CD4-positive, alpha-beta T cell treated with Interleukin-4 for 4 hours (primary cell): ENCODE results near the gene BAIAP2.
"Not testable (repeated sequence)": the region's sequence is repeated elsewhere in the genome, so short reads cannot be mapped to it uniquely, and the experiment has no call there.

ENCODE experiments used
- DNase-seq: peaks from one replicate; pipeline ENCODE4 v3.0.0-alpha.2; 2020

The BAIAP2 gene

GRCh38 chr17:81002409-81003361 is 32.3 kb upstream of the BAIAP2 start:
- DNase-seq, result no peak

GRCh38 chr17:81003711-81004475 is 31.1 kb upstream of the BAIAP2 start:
- no peak for DNase-seq

- no peak for DNase-seq
Measured at GRCh38 chr17:81006891-81007290, 28.1 kb upstream of the BAIAP2 start.

GRCh38 chr17:81008140-81008539 is 26.8 kb upstream of the BAIAP2 start:
- DNase-seq, result no peak

GRCh38 chr17:81009136-81009535 is 25.8 kb upstream of the BAIAP2 start:
- DNase-seq, result no peak

- no peak for DNase-seq
Measured at GRCh38 chr17:81010935-81011334, 24.0 kb upstream of the BAIAP2 start.

- DNase-seq, result no peak
Measured at GRCh38 chr17:81011951-81012350, 23.0 kb upstream of the BAIAP2 start.

GRCh38 chr17:81012574-81013447 is 22.1 kb upstream of the BAIAP2 start:
- DNase-seq, result no peak

GRCh38 chr17:81013642-81014041 is 21.3 kb upstream of the BAIAP2 start:
- DNase-seq, result no peak

GRCh38 chr17:81015136-81015535 is 19.8 kb upstream of the BAIAP2 start:
- DNase-seq, result no peak

GRCh38 chr17:81016575-81016974 is 18.4 kb upstream of the BAIAP2 start:
- DNase-seq, result no peak

GRCh38 chr17:81017330-81017729 is 17.6 kb upstream of the BAIAP2 start:
- not testable (repeated sequence) for DNase-seq

- DNase-seq, result peak; percentile 61
Measured at GRCh38 chr17:81018044-81018802, 16.7 kb upstream of the BAIAP2 start.

- no peak for DNase-seq
Measured at GRCh38 chr17:81019563-81020442, 15.1 kb upstream of the BAIAP2 start.

- no peak for DNase-seq
Measured at GRCh38 chr17:81020443-81020766, 14.5 kb upstream of the BAIAP2 start.

- DNase-seq, result no peak
Measured at GRCh38 chr17:81020767-81021497, 14.0 kb upstream of the BAIAP2 start.

GRCh38 chr17:81021531-81022343 is 13.2 kb upstream of the BAIAP2 start:
- DNase-seq, result no peak

- DNase-seq, result no peak
Measured at GRCh38 chr17:81022344-81022676, 12.6 kb upstream of the BAIAP2 start.

GRCh38 chr17:81025065-81025740 is 9.7 kb upstream of the BAIAP2 start:
- DNase-seq, result no peak
